ENCODE results near the gene FAM168A. TPM values are rescaled to one million over a fixed set of nuclear protein-coding genes. Genes with fewer than 3 reads are reported as not detected.

FAM168A gene
- polyA plus RNA-seq, 6 donors from 2014 or later: 0.04 to 4.1 (median 2.4) TPM

DNA sequence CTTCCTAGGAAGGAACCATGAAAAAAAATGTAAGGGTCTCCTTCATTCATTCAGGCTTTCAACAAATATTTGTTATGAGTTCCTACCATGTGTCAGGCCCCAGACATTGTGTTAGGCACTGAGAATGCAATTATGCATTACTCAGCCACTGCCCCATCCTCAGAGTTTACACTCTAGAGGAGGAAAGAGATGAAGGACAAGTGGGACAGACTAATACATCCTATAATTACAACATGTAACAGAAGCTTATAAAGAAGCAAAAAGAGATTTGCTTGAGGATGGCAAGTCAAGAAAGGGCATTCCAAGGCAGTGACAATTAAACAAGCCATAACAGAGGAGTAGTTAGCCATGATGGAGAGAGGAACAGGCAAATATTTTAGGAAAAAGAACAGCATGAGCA lies 78.6 kb downstream of the FAM168A start:
- no peaks in the 10 kb centered on the region for H3K9me3 Mint-ChIP-seq
- DNase-seq: no peak
- no peak overlapping the region for H3K4me3 Mint-ChIP-seq
- H3K4me1 Mint-ChIP-seq: peaks cover 9 to 32% (median 13%) of the 10 kb centered on the region in 3 donors
- ATAC-seq (ENCODE audit: low read depth in 2 of 2): no peak
- no peaks in the 10 kb centered on the region for H3K27me3 Mint-ChIP-seq
- H3K27ac Mint-ChIP-seq: no peak overlapping the region
- H3K36me3 Mint-ChIP-seq: no peaks in the 10 kb centered on the region

DNA sequence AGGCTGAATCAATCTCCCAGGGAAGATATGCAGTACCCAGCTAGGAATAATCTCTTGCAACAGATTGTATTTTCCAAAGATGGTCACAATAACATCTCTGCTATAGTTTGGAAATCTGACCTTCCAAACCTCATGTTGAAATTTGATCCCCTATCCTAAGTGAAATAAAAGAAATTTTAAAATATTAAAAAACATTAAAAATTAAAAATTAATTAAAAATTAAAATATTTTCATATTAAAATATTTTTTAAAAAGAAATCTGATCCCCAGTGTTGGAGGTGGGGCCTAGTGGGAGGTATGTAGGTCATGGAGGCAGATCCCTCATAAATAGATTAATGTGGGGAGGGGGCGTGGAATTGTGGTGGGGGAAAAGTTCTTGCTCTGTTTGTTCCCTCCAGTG lies 79.7 kb downstream of the FAM168A start:
- Mint-ChIP-seq H3K4me1 (peaks cover 9 to 26% (median 11%) of the 10 kb centered on the region in 3 donors), H3K4me3 (no peak overlapping the region), H3K9me3 (no peaks in the 10 kb centered on the region), H3K27me3 (no peaks in the 10 kb centered on the region), H3K36me3 (no peaks in the 10 kb centered on the region), H3K27ac (no peak overlapping the region)
- DNase-seq (no peak), ATAC-seq (ENCODE audit: low read depth in 2 of 2) (no peak)

DNA sequence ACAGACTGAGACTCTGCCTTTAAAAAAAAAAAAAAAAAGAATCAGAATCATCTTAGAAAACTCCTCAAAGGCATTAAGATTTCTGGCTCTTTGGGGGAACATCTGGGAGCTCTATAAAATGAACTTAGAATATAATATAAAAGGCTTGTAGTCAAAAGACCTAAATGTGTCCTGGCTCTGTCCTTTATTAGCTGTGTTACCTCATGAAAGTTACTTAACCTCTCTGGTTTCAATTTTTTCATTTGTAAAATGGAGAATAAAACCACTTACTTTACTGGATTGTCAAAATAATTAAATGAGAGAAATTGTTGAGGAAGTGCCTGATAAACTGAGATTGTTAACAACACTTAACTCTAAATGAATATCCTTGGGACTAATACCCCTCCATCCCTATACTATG lies 81.8 kb downstream of the FAM168A start:
- no peaks in the 10 kb centered on the region for H3K36me3 Mint-ChIP-seq
- no peaks in the 10 kb centered on the region for H3K9me3 Mint-ChIP-seq
- no peaks in the 10 kb centered on the region for H3K27me3 Mint-ChIP-seq
- H3K4me1 Mint-ChIP-seq: peaks cover 1 to 11% (median 4%) of the 10 kb centered on the region in 3 donors
- no peak overlapping the region for H3K27ac Mint-ChIP-seq
- DNase-seq (no peak), ATAC-seq (ENCODE audit: low read depth in 2 of 2) (no peak)
- no peak overlapping the region for H3K4me3 Mint-ChIP-seq

DNA sequence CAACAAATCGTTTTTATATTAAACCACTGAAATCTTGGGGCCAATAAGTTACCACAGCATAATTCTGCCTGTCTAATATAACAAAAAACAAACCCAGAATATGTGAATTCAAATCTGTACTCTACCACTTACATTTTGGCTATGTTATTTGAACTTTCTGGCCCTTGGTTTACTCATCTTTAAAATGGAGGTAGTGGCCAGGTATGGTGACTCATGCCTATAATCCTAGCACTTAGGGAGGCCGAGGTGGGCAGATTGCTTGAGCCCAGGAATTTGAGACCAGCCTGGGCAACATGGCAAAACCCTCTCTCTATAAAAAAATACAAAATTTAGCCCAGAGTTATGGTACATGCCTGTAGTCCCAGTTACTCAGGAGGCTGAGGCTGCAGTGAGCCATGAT lies 84.2 kb downstream of the FAM168A start:
- Mint-ChIP-seq H3K9me3 (peaks cover 2 to 6% (median 4%) of the 10 kb centered on the region in 7 donors), H3K4me1 (no peaks in the 10 kb centered on the region), H3K4me3 (no peak overlapping the region), H3K27ac (no peak overlapping the region), H3K27me3 (no peaks in the 10 kb centered on the region), H3K36me3 (peaks cover 0 to 8% of the 10 kb centered on the region in 2 donors)
- no peak for ATAC-seq (ENCODE audit: low read depth in 2 of 2)
- DNase-seq: no peak

DNA sequence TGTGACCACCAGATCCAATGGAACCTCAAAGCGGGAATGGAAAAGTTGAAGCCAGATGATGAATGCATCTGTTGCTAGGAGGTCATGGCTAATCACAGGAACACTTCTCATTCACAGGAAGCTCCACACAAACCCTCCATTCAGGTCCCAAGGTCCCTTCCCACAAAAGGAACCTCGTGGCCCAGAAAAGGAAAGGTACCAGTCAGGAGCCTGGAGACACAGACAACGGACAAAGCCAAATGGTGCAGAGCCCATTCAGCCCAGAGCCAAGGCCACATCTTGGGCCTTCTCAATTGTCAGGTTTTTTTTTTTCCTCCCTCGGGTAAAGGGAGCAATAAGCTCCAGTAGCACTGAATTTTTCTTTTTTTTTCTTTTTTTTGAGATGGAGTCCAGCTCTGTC lies 87.0 kb downstream of the FAM168A start:
- H3K4me1 Mint-ChIP-seq: peaks cover 0 to under 1% (median 0%) of the 10 kb centered on the region in 3 donors

DNA sequence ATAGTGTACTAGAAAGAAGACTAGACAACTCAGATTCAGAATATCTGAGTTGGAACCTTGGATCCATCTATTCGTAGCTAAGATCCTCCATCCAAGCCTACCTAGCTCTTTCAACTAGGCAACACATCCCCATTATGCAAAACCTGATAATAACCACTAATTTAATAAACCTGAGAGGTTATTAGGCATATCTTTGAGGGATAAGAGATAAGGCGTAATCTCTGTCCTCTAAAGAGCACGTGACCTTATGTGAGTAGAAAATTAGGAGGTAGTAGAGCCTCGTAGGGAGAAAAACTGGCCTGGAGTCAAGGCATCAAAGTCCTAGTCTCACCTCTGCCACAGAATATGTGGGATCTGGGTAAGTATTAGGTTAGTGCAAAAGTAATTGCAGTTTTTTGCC lies 87.8 kb downstream of the FAM168A start:
- no peaks in the 10 kb centered on the region for H3K27me3 Mint-ChIP-seq
- peaks cover 0 to 8% of the 10 kb centered on the region in 2 donors for H3K36me3 Mint-ChIP-seq
- no peak for ATAC-seq (ENCODE audit: low read depth in 2 of 2)
- no peak overlapping the region for H3K27ac Mint-ChIP-seq
- peaks cover 2 to 7% (median 4%) of the 10 kb centered on the region in 7 donors for H3K9me3 Mint-ChIP-seq
- H3K4me3 Mint-ChIP-seq: peak overlapping the region in 1 of 8 donors; percentile 10
- peaks cover 0 to 2% (median 0%) of the 10 kb centered on the region in 3 donors for H3K4me1 Mint-ChIP-seq
- DNase-seq: no peak

More for the DNA sequence above, 87.0 kb downstream of the FAM168A start:
- DNase-seq: no peak
- H3K36me3 Mint-ChIP-seq: peaks cover 0 to 8% of the 10 kb centered on the region in 2 donors
- H3K4me3 Mint-ChIP-seq: no peak overlapping the region
- no peaks in the 10 kb centered on the region for H3K27me3 Mint-ChIP-seq
- ATAC-seq (ENCODE audit: low read depth in 2 of 2): no peak
- no peak overlapping the region for H3K27ac Mint-ChIP-seq
- peaks cover 2 to 7% (median 4%) of the 10 kb centered on the region in 7 donors for H3K9me3 Mint-ChIP-seq

DNA sequence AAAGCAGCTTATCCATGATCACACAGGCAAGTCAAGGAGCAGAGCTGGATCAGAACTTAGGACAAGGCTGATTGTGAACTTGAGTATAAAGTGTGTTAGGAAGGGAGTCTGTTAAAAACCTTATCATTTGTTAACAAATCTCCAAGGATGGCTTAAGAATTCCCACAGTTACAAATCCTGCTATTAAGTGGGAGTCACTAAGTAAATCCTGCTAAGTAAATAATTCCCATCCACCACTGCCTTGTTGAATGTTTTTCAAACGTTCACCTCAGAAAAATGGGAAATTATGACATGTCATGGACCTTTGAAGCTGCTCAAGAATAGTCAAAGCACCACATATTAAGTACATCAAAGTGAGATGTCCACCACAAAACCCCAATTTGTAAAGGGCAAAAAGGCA lies 88.7 kb downstream of the FAM168A start:
- ATAC-seq (ENCODE audit: low read depth in 2 of 2): no peak
- no peak for DNase-seq
- Mint-ChIP-seq H3K4me1 (peaks cover 0 to 5% (median 0%) of the 10 kb centered on the region in 3 donors), H3K9me3 (peaks cover 4 to 13% (median 8%) of the 10 kb centered on the region in 7 donors), H3K27me3 (no peaks in the 10 kb centered on the region), H3K27ac (no peak overlapping the region), H3K4me3 (no peak overlapping the region), H3K36me3 (peaks cover 0 to 14% of the 10 kb centered on the region in 2 donors)

DNA sequence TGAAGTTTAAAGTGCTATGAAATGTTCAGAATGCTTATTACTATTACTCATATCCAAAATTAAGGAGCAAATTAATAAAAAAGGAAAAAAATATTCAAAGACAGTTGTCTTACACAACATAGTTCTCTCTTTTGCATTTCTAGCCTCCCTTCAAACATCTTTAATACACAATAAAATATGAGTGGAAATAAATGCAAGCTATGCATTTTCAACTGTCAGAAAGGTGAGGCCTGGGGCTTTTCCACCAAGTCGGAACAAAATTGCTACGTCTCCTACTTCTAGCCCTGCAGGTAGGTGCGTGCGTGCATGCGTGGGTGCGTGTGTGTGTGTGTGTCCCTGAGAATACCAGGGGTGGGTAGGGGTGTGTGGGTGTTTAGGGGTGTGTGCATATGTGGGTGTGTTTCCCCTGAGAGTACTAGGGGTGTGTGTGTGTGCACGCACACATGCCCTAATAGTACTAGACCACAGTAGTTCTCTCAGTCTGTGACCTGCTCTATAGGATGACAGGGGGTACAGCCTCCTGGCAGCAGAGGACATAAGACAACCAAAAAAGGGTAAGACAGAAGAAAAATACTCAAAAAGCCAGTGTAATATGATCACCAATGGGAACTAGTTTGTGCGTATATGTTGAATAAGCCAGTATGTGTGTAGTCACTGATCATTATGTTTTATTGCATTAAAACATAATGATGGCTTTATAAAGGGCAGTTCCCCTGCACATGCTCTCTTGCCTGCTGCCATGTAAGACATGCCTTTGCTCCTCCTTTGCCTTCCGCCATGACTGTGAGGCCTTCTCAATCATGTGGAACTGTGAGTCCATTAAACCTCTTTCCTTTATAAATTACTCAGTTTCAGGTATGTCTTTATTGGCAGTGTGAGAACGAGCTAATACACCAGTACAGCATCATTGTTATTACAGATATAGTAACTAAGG lies 89.4 kb downstream of the FAM168A start:
- Mint-ChIP-seq H3K36me3 (peaks cover 0 to 21% of the 10 kb centered on the region in 2 donors), H3K9me3 (peaks cover 6 to 20% (median 14%) of the 10 kb centered on the region in 7 donors), H3K4me1 (peaks cover 0 to 8% (median 5%) of the 10 kb centered on the region in 3 donors), H3K27me3 (no peaks in the 10 kb centered on the region), H3K27ac (no peak overlapping the region), H3K4me3 (no peak overlapping the region)
- DNase-seq (no peak), ATAC-seq (ENCODE audit: low read depth in 2 of 2) (no peak)

DNA sequence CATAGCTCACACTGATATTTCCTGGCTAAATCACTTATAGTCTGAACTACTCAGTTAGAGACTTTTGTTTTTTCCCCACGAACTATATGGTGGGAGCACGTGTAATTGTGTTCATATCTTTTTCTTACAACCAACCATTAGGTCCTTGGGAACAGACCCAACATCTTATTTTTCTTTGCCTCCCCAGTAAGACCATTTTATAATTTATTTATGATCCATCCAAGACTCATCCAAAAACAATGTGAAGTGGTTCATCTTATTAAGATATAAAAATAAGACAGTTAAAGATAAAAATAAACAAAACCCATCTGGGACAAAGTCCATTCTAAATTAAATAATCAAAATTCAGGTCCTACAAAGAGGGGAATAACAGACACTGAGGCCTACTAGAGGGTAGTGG lies 90.8 kb downstream of the FAM168A start:
- Mint-ChIP-seq H3K27me3 (no peaks in the 10 kb centered on the region), H3K4me1 (peaks cover 12 to 21% (median 19%) of the 10 kb centered on the region in 3 donors), H3K4me3 (no peak overlapping the region), H3K36me3 (peaks cover 0 to 21% of the 10 kb centered on the region in 2 donors), H3K9me3 (peaks cover 6 to 26% (median 16%) of the 10 kb centered on the region in 7 donors), H3K27ac (no peak overlapping the region)
- DNase-seq: no peak
- ATAC-seq (ENCODE audit: low read depth in 2 of 2): no peak

DNA sequence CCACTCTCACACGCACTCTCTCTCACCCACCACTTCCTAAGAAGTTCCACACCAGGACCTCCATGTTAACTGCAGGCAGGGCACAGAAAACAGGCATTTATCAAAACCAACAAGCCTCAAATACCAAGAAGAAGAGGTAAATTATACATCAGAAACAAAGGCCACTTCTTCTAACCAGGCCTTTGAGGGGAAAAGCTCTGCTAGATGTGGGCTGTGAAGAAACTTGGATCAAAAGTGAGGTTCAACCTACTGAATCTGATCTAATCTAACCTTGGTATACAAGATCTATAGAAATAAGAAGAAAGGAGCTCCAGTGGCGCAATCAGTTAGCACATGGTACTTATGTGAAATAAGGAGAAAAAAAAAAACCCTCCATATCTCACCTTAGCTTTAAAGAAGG lies 91.9 kb downstream of the FAM168A start:
- Mint-ChIP-seq H3K4me1 (peaks cover 19 to 28% (median 27%) of the 10 kb centered on the region in 3 donors), H3K27me3 (no peaks in the 10 kb centered on the region), H3K36me3 (peaks cover 0 to 21% of the 10 kb centered on the region in 2 donors), H3K9me3 (peaks cover 6 to 26% (median 17%) of the 10 kb centered on the region in 7 donors), H3K4me3 (no peak overlapping the region), H3K27ac (peak overlapping the region in 1 of 6 donors; percentile 9)
- DNase-seq: no peak
- no peak for ATAC-seq (ENCODE audit: low read depth in 2 of 2)

DNA sequence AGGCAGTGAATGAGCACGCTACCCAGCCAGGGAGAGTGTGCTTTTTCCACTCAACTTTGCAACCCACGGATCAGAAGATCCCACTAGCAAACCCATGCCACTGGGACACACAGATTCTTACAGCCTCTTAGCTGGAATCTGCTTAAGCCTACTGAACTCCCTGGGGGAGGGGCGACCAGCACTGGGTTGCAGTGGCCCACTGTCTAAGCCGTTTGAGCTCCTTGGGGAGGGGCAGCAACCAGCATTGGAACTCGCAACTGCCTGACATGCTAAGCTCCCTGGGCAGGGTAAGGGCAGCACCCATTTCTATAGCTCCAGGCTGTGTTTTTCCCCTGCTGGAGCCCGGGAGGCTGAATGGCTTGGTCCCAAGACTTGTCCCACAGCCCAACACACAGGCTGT lies 99.6 kb downstream of the FAM168A start:
- DNase-seq: no peak

DNA sequence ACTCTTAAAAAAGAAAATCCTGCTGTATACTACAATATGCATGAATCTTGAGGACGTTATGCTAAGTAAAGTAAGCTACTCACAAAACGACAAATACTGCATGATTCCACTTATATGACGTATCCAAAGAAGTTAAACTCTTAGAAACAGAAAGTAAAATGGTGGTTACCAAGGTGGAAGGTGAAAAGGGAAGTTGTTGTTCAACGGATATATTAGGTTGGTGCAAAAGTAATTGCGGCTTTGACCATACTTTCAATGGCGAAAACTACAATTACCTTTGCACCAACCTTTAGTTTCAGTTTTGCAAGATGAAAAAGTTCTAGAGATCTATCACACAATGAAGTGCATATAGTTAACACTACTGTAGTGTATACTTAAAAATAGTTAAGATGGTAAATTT lies 101.8 kb downstream of the FAM168A start:
- no peaks in the 10 kb centered on the region for H3K27me3 Mint-ChIP-seq
- H3K36me3 Mint-ChIP-seq: peaks cover 4 to 7% of the 10 kb centered on the region in 2 donors
- H3K27ac Mint-ChIP-seq: no peak overlapping the region
- ATAC-seq (ENCODE audit: low read depth in 2 of 2): peak in 1 of 2 donors; percentile 53
- DNase-seq: no peak
- peaks cover 0 to 6% (median 2%) of the 10 kb centered on the region in 7 donors for H3K9me3 Mint-ChIP-seq
- peaks cover 27 to 40% (median 32%) of the 10 kb centered on the region in 3 donors for H3K4me1 Mint-ChIP-seq
- no peak overlapping the region for H3K4me3 Mint-ChIP-seq

More for the DNA sequence above, 99.6 kb downstream of the FAM168A start:
- Mint-ChIP-seq H3K27me3 (no peaks in the 10 kb centered on the region), H3K9me3 (peaks cover 0 to 7% (median 5%) of the 10 kb centered on the region in 7 donors), H3K4me3 (no peak overlapping the region), H3K36me3 (peaks cover 0 to 7% of the 10 kb centered on the region in 2 donors), H3K27ac (no peak overlapping the region), H3K4me1 (peaks cover 39 to 59% (median 49%) of the 10 kb centered on the region in 3 donors)
- ATAC-seq (ENCODE audit: low read depth in 2 of 2): no peak

DNA sequence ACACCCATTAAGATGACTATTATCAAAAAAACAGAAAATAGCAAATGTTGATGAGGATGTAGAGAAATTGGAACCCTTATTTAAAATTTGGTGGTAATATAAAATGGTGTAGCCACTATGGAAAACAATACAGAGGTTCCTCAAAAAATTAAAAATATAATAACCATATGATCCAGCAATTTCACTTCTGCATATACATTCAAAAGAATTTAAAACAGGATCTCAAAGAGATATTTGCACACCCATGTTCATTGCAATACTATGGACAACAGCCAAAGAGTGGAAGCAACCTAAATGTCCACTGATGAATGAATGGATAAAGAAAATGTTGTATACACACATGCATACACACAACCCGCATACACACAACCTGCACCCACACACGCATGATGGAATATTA lies 102.2 kb downstream of the FAM168A start:
- Mint-ChIP-seq H3K4me3 (no peak overlapping the region), H3K27ac (no peak overlapping the region), H3K4me1 (peaks cover 25 to 36% (median 28%) of the 10 kb centered on the region in 3 donors), H3K9me3 (peaks cover 0 to 6% (median 2%) of the 10 kb centered on the region in 7 donors), H3K27me3 (no peaks in the 10 kb centered on the region), H3K36me3 (peaks cover 4 to 7% of the 10 kb centered on the region in 2 donors)
- DNase-seq: no peak
- ATAC-seq (ENCODE audit: low read depth in 2 of 2): no peak
